Hepatocyte (in vitro differentiated cells): Measurements from ENCODE around the gene FAM180A.

Source experiments
- EZH2 ChIP-seq: fragments of 200-600 bp; sonication (generic); IDR thresholded peaks from 2 replicates; pipeline ENCODE4 v1.6.1; 2016; ENCODE audit warnings: antibody characterized with exemption, mild to moderate bottlenecking, borderline replicate concordance
- EZH2phosphoT487 ChIP-seq: fragments of 200-600 bp; sonication (generic); IDR thresholded peaks from one replicate; pipeline ENCODE4 v1.6.1; 2018; ENCODE audit warnings: antibody characterized with exemption, mild to moderate bottlenecking, low read depth, moderate library complexity; ENCODE audit not compliant: unreplicated experiment, severe bottlenecking
- TF ChIP-seq, protein P1 (sequence below): fragments of 200-600 bp; sonication (generic); IDR thresholded peaks from 2 replicates; pipeline ENCODE4 v1.5.1; 2016; ENCODE audit warnings: antibody characterized with exemption, mild to moderate bottlenecking; ENCODE audit not compliant: poor library complexity

DNA sequence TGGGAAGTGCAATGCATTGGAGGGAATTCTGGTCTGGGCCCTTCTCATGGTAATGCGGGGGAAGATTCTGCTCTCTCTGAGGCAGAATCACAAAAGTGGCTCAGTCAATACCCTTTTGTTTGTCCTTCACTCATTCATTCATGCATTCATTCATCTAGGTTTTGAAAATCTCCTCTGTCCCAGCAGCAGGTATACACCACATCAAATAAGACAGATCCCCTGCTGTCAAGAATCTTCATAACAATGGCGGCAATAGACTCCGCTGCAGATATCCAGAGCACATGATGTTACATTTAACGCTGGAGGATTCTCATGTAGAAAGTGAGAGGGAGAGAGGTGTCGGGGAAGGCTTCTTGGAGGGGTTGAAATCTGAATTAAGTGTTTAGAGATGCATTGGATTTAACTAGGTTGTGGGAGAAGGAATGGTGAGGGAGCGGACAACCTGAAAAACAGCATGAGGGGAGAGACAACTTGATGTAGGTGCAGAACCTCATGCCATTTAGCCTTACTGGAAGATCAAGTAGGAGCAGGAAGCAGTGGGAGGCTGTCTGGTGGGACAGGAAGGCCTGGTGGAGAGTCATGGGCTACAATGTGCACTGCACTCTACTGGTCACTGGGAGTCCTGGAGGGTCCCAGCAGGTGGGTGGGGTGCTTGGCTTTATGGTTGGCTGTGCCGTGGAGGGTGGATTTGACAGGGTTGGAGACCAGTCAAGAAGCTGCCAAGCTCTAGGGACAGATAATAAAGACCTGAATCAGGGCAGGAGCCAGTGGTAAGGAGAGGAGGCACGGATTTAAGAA lies 5.2 kb upstream of the FAM180A start:
- TF ChIP-seq, protein P1, sequence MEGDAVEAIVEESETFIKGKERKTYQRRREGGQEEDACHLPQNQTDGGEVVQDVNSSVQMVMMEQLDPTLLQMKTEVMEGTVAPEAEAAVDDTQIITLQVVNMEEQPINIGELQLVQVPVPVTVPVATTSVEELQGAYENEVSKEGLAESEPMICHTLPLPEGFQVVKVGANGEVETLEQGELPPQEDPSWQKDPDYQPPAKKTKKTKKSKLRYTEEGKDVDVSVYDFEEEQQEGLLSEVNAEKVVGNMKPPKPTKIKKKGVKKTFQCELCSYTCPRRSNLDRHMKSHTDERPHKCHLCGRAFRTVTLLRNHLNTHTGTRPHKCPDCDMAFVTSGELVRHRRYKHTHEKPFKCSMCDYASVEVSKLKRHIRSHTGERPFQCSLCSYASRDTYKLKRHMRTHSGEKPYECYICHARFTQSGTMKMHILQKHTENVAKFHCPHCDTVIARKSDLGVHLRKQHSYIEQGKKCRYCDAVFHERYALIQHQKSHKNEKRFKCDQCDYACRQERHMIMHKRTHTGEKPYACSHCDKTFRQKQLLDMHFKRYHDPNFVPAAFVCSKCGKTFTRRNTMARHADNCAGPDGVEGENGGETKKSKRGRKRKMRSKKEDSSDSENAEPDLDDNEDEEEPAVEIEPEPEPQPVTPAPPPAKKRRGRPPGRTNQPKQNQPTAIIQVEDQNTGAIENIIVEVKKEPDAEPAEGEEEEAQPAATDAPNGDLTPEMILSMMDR, result no peak
- TF ChIP-seq EZH2 (no peak), EZH2phosphoT487 (no peak)
